ENCODE measurements around the gene CACNA2D4.

The CACNA2D4 gene

GRCh38 chr12:1796515-1797010 lies 121.9 kb downstream of the CACNA2D4 start:
- no peak for DNase-seq (ENCODE audit: low read depth)
- H3K4me3 ChIP-seq (ENCODE audit: low read depth, low read length), result peak overlapping the region; percentile 53
- TF ChIP-seq CTCF (conservative IDR thresholded peaks at IDR 0.05; ENCODE audit: low read depth, low read length), result no peak

GRCh38 chr12:1795785-1796514 lies 122.5 kb downstream of the CACNA2D4 start:
- peak overlapping the region; percentile 53 for H3K4me3 ChIP-seq (ENCODE audit: low read depth, low read length)
- peak; percentile 90 for DNase-seq (ENCODE audit: low read depth)
- peak; percentile 58 for TF ChIP-seq CTCF (conservative IDR thresholded peaks at IDR 0.05; ENCODE audit: low read depth, low read length)

GRCh38 chr12:1795221-1795784 lies 123.1 kb downstream of the CACNA2D4 start:
- no peak for TF ChIP-seq CTCF (conservative IDR thresholded peaks at IDR 0.05; ENCODE audit: low read depth, low read length)
- no peak for DNase-seq (ENCODE audit: low read depth)
- no peak overlapping the region for H3K4me3 ChIP-seq (ENCODE audit: low read depth, low read length)

GRCh38 chr12:1794440-1795090 lies 123.9 kb downstream of the CACNA2D4 start:
- H3K4me3 ChIP-seq (ENCODE audit: low read depth, low read length), result no peak overlapping the region
- no peak for TF ChIP-seq CTCF (conservative IDR thresholded peaks at IDR 0.05; ENCODE audit: low read depth, low read length)
- DNase-seq (ENCODE audit: low read depth), result no peak

GRCh38 chr12:1793426-1794210 lies 124.8 kb downstream of the CACNA2D4 start:
- no peak for DNase-seq (ENCODE audit: low read depth)
- no peak overlapping the region for H3K4me3 ChIP-seq (ENCODE audit: low read depth, low read length)
- no peak for TF ChIP-seq CTCF (conservative IDR thresholded peaks at IDR 0.05; ENCODE audit: low read depth, low read length)

GRCh38 chr12:1792406-1792805 lies 126.0 kb downstream of the CACNA2D4 start:
- no peak for DNase-seq (ENCODE audit: low read depth)
- TF ChIP-seq CTCF (conservative IDR thresholded peaks at IDR 0.05; ENCODE audit: low read depth, low read length), result no peak
- H3K4me3 ChIP-seq (ENCODE audit: low read depth, low read length), result no peak overlapping the region

Measured in choroid plexus epithelial cell (primary cell).